OCI-LY1 (cell line): ENCODE data around the gene NFASC.

Source experiments
- EZH2 ChIP-seq: fragments of 200-600 bp; sonication (generic), shearing (Covaris generic); IDR thresholded peaks from 2 replicates; pipeline ENCODE4 v1.8.0; 2017; ENCODE audit warnings: borderline replicate concordance, mixed run types, mild to moderate bottlenecking, antibody characterized with exemption, low read length, moderate library complexity, mixed read lengths
- TF ChIP-seq, protein P1 (sequence below): fragments of 200-600 bp; sonication (generic), shearing (Covaris generic); IDR thresholded peaks from 2 replicates; pipeline ENCODE4 v1.5.1; 2017; ENCODE audit warnings: mild to moderate bottlenecking, antibody characterized with exemption, low read length, moderate library complexity, mixed read lengths

DNA sequence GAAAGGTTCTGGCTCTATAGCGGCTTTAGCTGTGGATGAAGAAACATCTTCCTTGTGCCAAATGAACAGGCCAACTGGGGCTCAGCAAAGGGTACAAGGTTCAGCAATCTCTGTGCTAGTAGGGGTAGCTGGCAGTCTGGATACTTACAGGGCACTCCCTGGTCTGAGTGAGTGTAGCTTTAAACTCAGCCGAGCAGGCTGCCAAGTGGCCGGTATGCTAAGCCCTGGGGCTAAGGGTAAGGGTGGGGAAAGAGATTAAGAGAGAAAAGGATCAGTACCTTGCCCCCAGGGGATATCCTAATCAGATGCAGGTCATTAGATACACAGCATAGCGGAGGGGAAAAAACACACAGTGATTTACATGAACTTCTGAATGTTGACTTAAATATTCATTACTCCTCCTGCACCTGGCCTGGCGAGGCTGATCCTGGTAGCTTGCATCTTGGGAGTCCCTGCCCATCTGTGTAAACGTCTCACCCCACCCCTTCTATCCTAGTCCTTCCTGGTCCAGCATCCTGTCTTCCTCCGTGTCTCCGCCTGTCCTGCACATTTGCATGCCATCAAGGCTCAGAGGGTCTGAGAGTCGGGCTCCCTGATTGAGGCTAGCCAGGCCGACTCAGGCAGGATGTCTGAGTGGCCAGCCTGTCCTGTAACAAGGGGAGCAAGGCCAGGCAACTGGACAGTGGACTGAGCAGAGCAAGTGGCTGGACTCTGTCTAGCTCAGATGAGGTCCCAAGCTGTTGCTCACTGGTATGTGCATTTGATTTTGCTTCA is 132.9 kb downstream of the NFASC start:
- TF ChIP-seq, protein P1, sequence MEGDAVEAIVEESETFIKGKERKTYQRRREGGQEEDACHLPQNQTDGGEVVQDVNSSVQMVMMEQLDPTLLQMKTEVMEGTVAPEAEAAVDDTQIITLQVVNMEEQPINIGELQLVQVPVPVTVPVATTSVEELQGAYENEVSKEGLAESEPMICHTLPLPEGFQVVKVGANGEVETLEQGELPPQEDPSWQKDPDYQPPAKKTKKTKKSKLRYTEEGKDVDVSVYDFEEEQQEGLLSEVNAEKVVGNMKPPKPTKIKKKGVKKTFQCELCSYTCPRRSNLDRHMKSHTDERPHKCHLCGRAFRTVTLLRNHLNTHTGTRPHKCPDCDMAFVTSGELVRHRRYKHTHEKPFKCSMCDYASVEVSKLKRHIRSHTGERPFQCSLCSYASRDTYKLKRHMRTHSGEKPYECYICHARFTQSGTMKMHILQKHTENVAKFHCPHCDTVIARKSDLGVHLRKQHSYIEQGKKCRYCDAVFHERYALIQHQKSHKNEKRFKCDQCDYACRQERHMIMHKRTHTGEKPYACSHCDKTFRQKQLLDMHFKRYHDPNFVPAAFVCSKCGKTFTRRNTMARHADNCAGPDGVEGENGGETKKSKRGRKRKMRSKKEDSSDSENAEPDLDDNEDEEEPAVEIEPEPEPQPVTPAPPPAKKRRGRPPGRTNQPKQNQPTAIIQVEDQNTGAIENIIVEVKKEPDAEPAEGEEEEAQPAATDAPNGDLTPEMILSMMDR, result no peak
- no peak for TF ChIP-seq EZH2
